Common myeloid progenitor, CD34-positive (primary cell): ENCODE measurements around the gene FBN1.

Experiments used
- CTCF ChIA-PET: fragments of 350-600 bp; sonication (Branson Sonifier 250); formaldehyde crosslinking; loops from one replicate; lab custom pipeline; 2021; ENCODE audit warnings: antibody characterized with exemption; lab: Charles Lee
- POLR2A ChIA-PET: fragments of 350-600 bp; sonication (Branson Sonifier 250); formaldehyde crosslinking; loops from one replicate; lab custom pipeline; 2021; ENCODE audit warnings: antibody characterized with exemption; lab: Charles Lee
- DNase-seq, 3 donors: peaks; one replicate each; pipeline versions ENCODE4 v3.0.0 to v3.0.0-alpha.2; 2013
- H3K27ac ChIP-seq, 2 experiments: 1 replicate in 1 of 2; 2 replicates in 1 of 2; pipeline ENCODE4 v1.7.0; 2013; ENCODE audit warnings: inconsistent platforms in 2 of 2, low read length in 2 of 2, mild to moderate bottlenecking in 2 of 2, low read depth in 1 of 2, moderate library complexity in 1 of 2; ENCODE audit not compliant: severe bottlenecking in 2 of 2, insufficient read depth in 1 of 2, poor library complexity in 1 of 2
- H3K27me3 ChIP-seq, 5 experiments: replicated peaks in 2 of 5; 1 replicate in 3 of 5; 2 replicates in 2 of 5; pipeline versions ENCODE4 v1.6.1 to v1.7.0; 2013; ENCODE audit warnings: low read length in 4 of 5, mild to moderate bottlenecking in 2 of 5, moderate library complexity in 2 of 5, inconsistent platforms in 1 of 5; ENCODE audit not compliant: insufficient read depth in 5 of 5, control insufficient read depth in 4 of 5
- H3K36me3 ChIP-seq, 4 experiments: 1 replicate in 2 of 4; 2 replicates in 2 of 4; pipeline versions ENCODE4 v1.6.1 to v1.7.0; 2013; ENCODE audit warnings: low read length in 3 of 4, control low read depth in 1 of 4, mild to moderate bottlenecking in 1 of 4; ENCODE audit not compliant: control insufficient read depth in 4 of 4, insufficient read depth in 4 of 4
- H3K4me1 ChIP-seq, 4 experiments: 1 replicate in 3 of 4; 2 replicates in 1 of 4; pipeline versions ENCODE4 v1.6.1 to v1.7.1; 2013; ENCODE audit warnings: low read length in 3 of 4, mild to moderate bottlenecking in 3 of 4, control low read depth in 1 of 4, inconsistent platforms in 1 of 4, moderate library complexity in 1 of 4; ENCODE audit not compliant: control insufficient read depth in 4 of 4, insufficient read depth in 4 of 4; ENCODE audit errors: control extremely low read depth in 1 of 4
- H3K4me3 ChIP-seq, 7 experiments: 1 replicate in 4 of 7; 2 replicates in 3 of 7; pipeline versions ENCODE4 v1.5.1 to v1.7.0; 2013; ENCODE audit warnings: mild to moderate bottlenecking in 7 of 7, low read length in 6 of 7, moderate library complexity in 6 of 7, inconsistent platforms in 2 of 7, low read depth in 2 of 7, control low read depth in 1 of 7; ENCODE audit not compliant: insufficient read depth in 4 of 7, control insufficient read depth in 1 of 7; ENCODE audit errors: extremely low read depth in 1 of 7
- H3K9me3 ChIP-seq, 5 experiments: 1 replicate in 4 of 5; 2 replicates in 1 of 5; pipeline versions ENCODE4 v1.6.1 to v1.7.1; 2013; ENCODE audit warnings: low read length in 4 of 5, mild to moderate bottlenecking in 2 of 5, inconsistent platforms in 1 of 5, low read depth in 1 of 5, moderate library complexity in 1 of 5; ENCODE audit not compliant: control insufficient read depth in 4 of 5, insufficient read depth in 2 of 5; ENCODE audit errors: control extremely low read depth in 1 of 5
- WGBS: methylation state at CpG from one replicate; pipeline ENCODE4 v1.1.5; 2013; ENCODE audit not compliant: insufficient coverage; 5-methylcytosine and 5-hydroxymethylcytosine counted together

Gene FBN1

GRCh38 chr15:48514103-48514816 is 131.2 kb downstream of the FBN1 start:
- Histone ChIP-seq H3K36me3 (peaks cover 0 to 16% (median 12%) of the 10 kb centered on the region in 4 experiments), H3K27me3 (no peaks in the 10 kb centered on the region), H3K9me3 (no peaks in the 10 kb centered on the region), H3K4me1 (no peaks in the 10 kb centered on the region), H3K27ac (no peak overlapping the region), H3K4me3 (no peak overlapping the region)
- no CpG with 5 or more reads among the region's 2 CpGs for WGBS
- ChIA-PET CTCF (interaction anchor here (1.2 kb wide), 1 partner anchor 204 kb away, joined by 4 read pairs; no protein-coding TSS in a partner anchor), POLR2A (no interaction called here)
- no peak for DNase-seq

GRCh38 chr15:48510976-48511375 is 134.5 kb downstream of the FBN1 start:
- no peaks in the 10 kb centered on the region for H3K4me1 ChIP-seq
- ChIA-PET POLR2A (interaction anchor here (0.6 kb wide), 1 partner anchor 1571 kb away, joined by 4 read pairs; no protein-coding TSS in a partner anchor), CTCF (no interaction called here)
- no peaks in the 10 kb centered on the region for H3K9me3 ChIP-seq
- no peaks in the 10 kb centered on the region for H3K27me3 ChIP-seq
- H3K4me3 ChIP-seq = no peak overlapping the region
- H3K27ac ChIP-seq = no peak overlapping the region
- no peak for DNase-seq
- WGBS = 93% methylated on average over 5 of the region's 6 CpGs
- H3K36me3 ChIP-seq = peaks cover 0 to 15% (median 12%) of the 10 kb centered on the region in 4 experiments

- Histone ChIP-seq H3K36me3 (peaks cover 0 to 13% (median 6%) of the 10 kb centered on the region in 4 experiments), H3K4me3 (no peak overlapping the region), H3K9me3 (no peaks in the 10 kb centered on the region), H3K27me3 (no peaks in the 10 kb centered on the region), H3K27ac (no peak overlapping the region), H3K4me1 (no peaks in the 10 kb centered on the region)
- 0% methylated on average over 1 of the region's 2 CpGs for WGBS
- CTCF ChIA-PET = interaction anchor here (0.7 to 1.3 kb wide), 3 partner anchors 9 to 137 kb away, joined by 3 to 6 read pairs (median 5); partner anchors contain the start of gene FBN1
- peak; percentile 52 to 72 (median 66) for DNase-seq
- POLR2A ChIA-PET = interaction anchor here (0.6 kb wide), 1 partner anchor 81 kb away, joined by 3 read pairs; no protein-coding TSS in a partner anchor
Measured at GRCh38 chr15:48507416-48508065, 138.0 kb downstream of the FBN1 start.

- no peaks in the 10 kb centered on the region for H3K4me1 ChIP-seq
- H3K27me3 ChIP-seq = no peaks in the 10 kb centered on the region
- POLR2A ChIA-PET = no interaction called here
- CTCF ChIA-PET = interaction anchor here (1.1 kb wide), 1 partner anchor 11 kb away, joined by 3 read pairs; no protein-coding TSS in a partner anchor
- no peak overlapping the region for H3K27ac ChIP-seq
- no peak for DNase-seq
- H3K4me3 ChIP-seq = no peak overlapping the region
- no CpG with 5 or more reads among the region's 3 CpGs for WGBS
- no peaks in the 10 kb centered on the region for H3K9me3 ChIP-seq
- peaks cover 0 to 13% (median 9%) of the 10 kb centered on the region in 4 experiments for H3K36me3 ChIP-seq
Measured at GRCh38 chr15:48505067-48505466, 140.4 kb downstream of the FBN1 start.

GRCh38 chr15:48501208-48501607 is 144.3 kb downstream of the FBN1 start:
- no peak for DNase-seq
- no CpG with 5 or more reads among the region's 1 CpG for WGBS
- Histone ChIP-seq H3K36me3 (peaks cover 0 to 13% (median 10%) of the 10 kb centered on the region in 4 experiments), H3K27ac (no peak overlapping the region), H3K27me3 (no peaks in the 10 kb centered on the region), H3K9me3 (no peaks in the 10 kb centered on the region), H3K4me1 (no peaks in the 10 kb centered on the region), H3K4me3 (no peak overlapping the region)
- POLR2A ChIA-PET = no interaction called here
- CTCF ChIA-PET = no interaction called here

GRCh38 chr15:48500595-48500994 is 144.9 kb downstream of the FBN1 start:
- Histone ChIP-seq H3K27ac (no peak overlapping the region), H3K36me3 (peaks cover 0 to 13% (median 12%) of the 10 kb centered on the region in 4 experiments), H3K27me3 (no peaks in the 10 kb centered on the region), H3K9me3 (no peaks in the 10 kb centered on the region), H3K4me3 (no peak overlapping the region), H3K4me1 (no peaks in the 10 kb centered on the region)
- DNase-seq = no peak
- ChIA-PET CTCF (no interaction called here), POLR2A (no interaction called here)
- 100% methylated on average over 1 of the region's 4 CpGs for WGBS

- no peak for DNase-seq
- POLR2A ChIA-PET = no interaction called here
- Histone ChIP-seq H3K9me3 (no peaks in the 10 kb centered on the region), H3K4me1 (no peaks in the 10 kb centered on the region), H3K4me3 (no peak overlapping the region), H3K36me3 (peaks cover 0 to 16% (median 12%) of the 10 kb centered on the region in 4 experiments), H3K27ac (no peak overlapping the region), H3K27me3 (no peaks in the 10 kb centered on the region)
- CTCF ChIA-PET = no interaction called here
Measured at GRCh38 chr15:48499978-48500377, 145.5 kb downstream of the FBN1 start.
